ENCODE results near the gene PDS5A.
"Not testable (repeated sequence)": the region's sequence is repeated elsewhere in the genome, so short reads cannot be mapped to it uniquely, and the experiment has no call there.

PDS5A gene

GRCh38 chr4:39823191-39823590 is 154.5 kb downstream of the PDS5A start:
- DNase-seq: no peak

DNA sequence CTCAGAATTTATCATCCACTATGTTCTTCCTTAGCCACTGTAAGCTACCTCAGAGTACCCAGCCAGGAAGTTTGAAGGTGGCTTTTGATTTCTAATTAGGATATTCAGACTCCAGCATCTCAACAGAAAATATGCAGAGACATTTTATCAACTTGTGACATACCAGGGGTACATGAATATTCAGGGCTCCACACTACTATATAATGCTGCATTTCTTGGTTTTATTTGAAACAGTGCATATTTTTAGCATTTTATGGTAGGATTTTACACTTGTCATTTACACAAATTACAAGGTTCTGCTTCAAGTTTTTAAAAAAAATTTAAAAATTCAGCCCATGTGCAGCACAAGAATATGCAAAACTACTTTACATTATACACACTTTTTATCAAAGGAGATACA is 155.0 kb downstream of the PDS5A start:
- DNase-seq: no peak

DNA sequence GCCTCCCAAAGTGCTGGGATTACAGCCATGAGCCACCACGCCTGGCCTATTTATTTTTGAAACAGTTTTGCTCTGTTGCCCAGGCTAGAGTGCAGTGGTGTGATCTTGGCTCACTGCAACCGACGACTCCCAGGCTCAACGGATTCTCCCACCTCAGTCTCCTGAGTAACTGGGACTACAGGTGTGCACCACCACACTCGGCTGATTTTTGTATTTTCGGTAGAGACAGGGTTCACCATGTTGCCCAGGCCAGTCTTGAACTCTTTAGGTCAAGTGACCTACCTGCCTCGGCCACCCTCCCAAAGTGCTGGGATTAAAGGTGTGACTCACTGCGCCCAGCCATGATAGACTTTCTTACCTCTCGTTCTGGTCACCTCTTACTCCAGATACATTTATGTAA is 155.8 kb downstream of the PDS5A start:
- DNase-seq: no peak

DNA sequence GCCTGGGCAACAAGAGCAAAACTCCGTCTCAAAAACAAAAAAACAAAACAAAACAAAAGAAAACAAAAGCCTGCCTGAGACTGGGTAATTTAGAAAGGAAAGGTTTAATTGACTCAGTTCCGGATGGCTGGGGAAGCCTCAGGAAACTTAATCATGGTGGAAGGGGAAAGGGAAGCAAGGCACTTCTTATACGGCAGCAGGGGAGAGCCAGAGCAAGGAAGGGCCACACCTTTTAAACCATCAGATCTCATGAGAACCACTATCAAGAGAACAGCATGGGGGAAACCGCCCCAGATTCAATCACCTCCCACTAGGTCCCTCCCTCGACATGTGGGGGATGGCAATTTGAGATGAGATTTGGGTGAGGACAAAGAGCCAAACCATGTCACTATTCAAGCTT is 157.5 kb downstream of the PDS5A start:
- no peak for DNase-seq

- no peak for DNase-seq
Measured at GRCh38 chr4:39818646-39819045, 159.1 kb downstream of the PDS5A start.

GRCh38 chr4:39814403-39815185 is 163.1 kb downstream of the PDS5A start:
- DNase-seq: no peak

DNA sequence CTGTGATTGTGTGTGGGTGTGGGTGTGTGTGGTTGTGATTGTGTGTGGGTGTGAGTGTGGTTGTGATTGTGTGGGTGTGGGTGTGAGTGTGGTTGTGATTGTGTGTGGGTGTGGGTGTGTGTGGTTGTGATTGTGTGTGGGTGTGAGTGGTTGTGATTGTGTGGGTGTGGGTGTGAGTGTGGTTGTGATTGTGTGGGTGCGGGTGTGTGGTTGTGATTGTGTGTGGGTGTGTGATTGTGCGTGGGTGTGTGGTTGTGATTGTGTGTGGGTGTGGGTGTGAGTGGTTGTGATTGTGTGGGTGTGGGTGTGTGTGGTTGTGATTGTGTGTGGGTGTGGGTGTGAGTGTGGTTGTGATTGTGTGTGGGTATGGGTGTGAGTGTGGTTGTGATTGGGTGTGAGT is 163.9 kb downstream of the PDS5A start:
- DNase-seq: not testable (repeated sequence)

- DNase-seq: not testable (repeated sequence)
Measured at GRCh38 chr4:39813033-39813432, 164.7 kb downstream of the PDS5A start.

DNA sequence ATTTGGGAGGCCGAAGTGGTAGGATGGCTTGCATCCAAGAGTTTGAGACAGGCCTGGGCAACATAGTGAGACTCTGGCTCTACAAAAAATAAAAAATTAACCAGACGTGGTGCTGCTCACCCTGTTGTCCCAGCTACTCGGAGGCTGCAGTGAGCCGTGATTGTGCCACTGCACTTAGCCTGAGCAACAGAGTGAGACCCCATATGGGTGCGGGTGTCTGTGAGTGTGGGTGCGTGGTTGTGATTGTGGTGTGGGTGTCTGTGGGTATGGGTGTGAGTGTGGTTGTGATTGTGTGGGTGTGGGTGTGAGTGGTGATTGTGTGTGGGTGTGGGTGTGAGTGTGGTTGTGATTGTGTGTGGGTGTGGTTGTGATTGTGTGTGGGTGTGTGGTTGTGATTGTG is 165.2 kb downstream of the PDS5A start:
- DNase-seq: no peak

DNA sequence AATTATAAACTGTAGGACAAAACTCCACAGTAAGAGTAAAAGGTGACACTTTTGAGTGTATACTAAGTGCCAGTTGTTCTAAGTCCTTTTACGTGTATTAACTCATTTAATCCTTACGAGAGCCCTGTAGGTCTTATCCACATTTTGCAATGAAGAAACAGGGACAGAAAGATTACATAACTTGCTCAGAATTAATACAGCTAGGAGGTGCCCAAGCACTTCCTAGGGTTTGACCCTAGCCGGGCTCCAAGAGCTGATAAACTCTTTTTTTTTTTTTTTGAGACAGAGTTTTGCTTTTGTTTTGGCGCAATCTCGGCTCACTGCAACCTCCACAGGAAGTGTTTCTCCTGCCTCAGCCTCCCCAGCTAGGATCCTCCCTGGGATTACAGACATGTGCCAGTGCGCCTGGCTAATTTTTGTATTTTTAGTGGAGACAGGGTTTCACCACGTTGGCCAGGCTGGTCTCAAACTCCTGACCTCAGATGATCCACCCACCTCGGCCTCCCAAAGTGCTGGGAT is 169.4 kb downstream of the PDS5A start:
- DNase-seq: no peak

DNA sequence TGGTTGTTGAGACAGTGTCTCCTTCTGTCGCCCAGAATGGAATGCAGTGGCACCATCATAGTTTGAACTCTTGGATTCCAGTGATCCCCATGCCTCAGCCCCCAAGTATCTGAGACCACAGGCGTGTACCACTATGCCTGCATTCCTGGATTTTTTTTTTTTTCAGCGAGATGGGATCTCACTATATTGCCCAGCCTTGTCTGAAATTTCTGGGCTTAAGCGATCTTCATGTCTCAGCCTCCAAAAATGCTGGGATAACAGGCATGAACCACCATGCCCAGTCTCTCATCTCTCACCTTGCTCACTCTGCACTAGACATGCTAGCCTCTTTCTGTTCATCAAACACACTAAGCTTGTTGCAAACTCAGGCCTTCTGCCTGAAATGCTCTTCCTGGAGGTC is 175.7 kb downstream of the PDS5A start:
- DNase-seq: no peak

DNA sequence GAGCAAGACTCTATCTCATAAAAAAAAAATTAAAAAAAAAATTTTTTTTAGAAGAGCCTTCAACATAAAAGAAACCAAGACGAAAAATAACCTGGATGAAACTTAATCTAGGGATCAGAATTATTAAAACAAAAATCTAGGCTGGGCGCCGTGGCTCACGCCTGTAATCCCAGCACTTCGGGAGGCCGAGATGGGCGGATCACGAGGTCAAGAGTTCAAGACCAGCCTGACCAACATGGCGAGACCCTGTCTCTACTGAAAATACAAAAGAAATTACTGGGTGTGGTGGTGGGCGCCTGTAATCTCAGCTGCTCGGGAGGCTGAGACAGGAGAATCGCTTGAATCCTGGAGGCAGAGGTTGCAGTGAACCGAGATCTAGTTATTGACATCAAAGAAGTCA is 184.7 kb downstream of the PDS5A start:
- not testable (repeated sequence) for DNase-seq

DNA sequence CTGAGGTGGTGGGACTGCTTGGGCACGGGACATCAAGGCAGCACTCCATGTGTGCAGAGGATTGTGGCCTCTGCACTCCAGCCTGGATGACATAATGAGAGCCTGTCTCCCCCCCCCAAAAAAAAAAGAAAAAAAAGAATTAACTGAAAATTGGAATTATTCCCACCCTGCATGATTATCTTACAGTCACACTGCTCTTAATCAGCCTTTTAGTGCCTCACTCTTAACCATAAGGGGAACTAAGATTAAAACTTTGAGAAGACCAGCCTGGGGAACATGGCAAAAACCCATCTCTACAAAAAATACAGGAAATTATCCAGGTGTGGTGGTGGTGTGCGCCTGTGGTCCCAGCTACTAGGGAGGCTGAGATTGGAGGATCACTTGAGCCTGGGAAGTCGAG is 185.2 kb downstream of the PDS5A start:
- no peak for DNase-seq

- DNase-seq: no peak
Measured at GRCh38 chr4:39792128-39792527, 185.6 kb downstream of the PDS5A start.

DNA sequence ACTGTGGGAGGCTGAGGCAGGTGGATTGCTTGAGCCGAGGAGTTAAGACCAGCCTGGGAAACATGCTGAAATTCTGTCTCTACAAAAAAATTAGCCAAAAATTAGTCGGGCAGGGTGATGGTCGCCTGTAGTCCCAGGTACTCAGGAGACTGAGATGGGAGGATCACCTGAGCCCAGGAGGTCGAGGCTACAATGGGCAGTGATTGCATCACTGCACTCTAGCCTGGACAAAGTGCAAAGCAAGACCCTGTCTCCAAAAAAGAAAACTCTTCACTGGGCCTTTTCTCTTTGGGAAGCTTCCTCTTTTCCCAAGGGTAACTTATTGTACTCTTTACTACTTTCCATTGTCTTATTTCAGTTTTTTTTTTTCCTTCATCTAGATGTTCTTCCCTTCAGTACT is 190.9 kb downstream of the PDS5A start:
- DNase-seq: no peak

- no peak for DNase-seq
Measured at GRCh38 chr4:39785083-39785482, 192.6 kb downstream of the PDS5A start.

DNA sequence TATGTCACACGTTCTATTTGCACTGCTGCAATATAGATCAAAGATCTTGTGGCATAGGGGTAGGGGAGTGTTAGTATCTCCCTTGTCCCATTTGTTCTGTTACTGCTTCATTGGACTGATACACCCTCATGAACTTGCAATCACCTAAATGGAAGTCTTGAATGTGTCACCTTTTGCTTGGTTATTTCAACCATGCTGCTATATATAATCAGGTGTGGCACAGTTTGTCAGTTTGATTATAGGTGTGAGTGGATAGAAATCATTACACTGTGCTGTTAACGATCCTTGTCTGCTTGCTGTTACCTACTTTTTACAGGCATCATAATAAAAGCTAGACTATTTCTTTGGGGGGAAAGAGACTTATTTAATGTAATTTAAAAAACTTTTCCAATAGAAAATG is 195.7 kb downstream of the PDS5A start:
- DNase-seq: not testable (repeated sequence)
